NB4 (cell line): ENCODE data around the gene CREB3L2.

ENCODE experiments used
- DNase-seq: peaks from one replicate; pipeline ENCODE4 v3.0.0; 2010; ENCODE audit warnings: low read depth
- H3K4me3 ChIP-seq: one replicate; pipeline ENCODE4 v1.5.1; 2011; ENCODE audit warnings: mild to moderate bottlenecking, low read depth, low read length, moderate library complexity
- MYC ChIP-seq: IDR thresholded peaks from 2 replicates; pipeline ENCODE4 v1.6.1; 2011; ENCODE audit warnings: low read depth, low read length
- POLR2A ChIP-seq: IDR thresholded peaks from 2 replicates; pipeline ENCODE4 v1.6.1; 2011; ENCODE audit warnings: mild to moderate bottlenecking; ENCODE audit not compliant: insufficient read length; ENCODE audit errors: extremely low read depth
- TF ChIP-seq, protein P1 (sequence below): IDR thresholded peaks from 2 replicates; pipeline ENCODE4 v1.6.1; 2011; ENCODE audit warnings: low read depth, low read length
- TF ChIP-seq, protein P2 (sequence below): IDR thresholded peaks from one replicate; pipeline ENCODE4 v1.5.1; 2012; ENCODE audit warnings: low read depth, low read length

CREB3L2 gene

GRCh38 chr7:137981668-137982067, 20.2 kb downstream of the CREB3L2 start:
- TF ChIP-seq, protein P1, sequence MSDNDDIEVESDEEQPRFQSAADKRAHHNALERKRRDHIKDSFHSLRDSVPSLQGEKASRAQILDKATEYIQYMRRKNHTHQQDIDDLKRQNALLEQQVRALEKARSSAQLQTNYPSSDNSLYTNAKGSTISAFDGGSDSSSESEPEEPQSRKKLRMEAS, result no peak
- TF ChIP-seq MYC, result no peak
- no peak for TF ChIP-seq POLR2A
- TF ChIP-seq, protein P2, sequence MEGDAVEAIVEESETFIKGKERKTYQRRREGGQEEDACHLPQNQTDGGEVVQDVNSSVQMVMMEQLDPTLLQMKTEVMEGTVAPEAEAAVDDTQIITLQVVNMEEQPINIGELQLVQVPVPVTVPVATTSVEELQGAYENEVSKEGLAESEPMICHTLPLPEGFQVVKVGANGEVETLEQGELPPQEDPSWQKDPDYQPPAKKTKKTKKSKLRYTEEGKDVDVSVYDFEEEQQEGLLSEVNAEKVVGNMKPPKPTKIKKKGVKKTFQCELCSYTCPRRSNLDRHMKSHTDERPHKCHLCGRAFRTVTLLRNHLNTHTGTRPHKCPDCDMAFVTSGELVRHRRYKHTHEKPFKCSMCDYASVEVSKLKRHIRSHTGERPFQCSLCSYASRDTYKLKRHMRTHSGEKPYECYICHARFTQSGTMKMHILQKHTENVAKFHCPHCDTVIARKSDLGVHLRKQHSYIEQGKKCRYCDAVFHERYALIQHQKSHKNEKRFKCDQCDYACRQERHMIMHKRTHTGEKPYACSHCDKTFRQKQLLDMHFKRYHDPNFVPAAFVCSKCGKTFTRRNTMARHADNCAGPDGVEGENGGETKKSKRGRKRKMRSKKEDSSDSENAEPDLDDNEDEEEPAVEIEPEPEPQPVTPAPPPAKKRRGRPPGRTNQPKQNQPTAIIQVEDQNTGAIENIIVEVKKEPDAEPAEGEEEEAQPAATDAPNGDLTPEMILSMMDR, result no peak
- no peak for DNase-seq
- H3K4me3 ChIP-seq, result no peak overlapping the region

DNA sequence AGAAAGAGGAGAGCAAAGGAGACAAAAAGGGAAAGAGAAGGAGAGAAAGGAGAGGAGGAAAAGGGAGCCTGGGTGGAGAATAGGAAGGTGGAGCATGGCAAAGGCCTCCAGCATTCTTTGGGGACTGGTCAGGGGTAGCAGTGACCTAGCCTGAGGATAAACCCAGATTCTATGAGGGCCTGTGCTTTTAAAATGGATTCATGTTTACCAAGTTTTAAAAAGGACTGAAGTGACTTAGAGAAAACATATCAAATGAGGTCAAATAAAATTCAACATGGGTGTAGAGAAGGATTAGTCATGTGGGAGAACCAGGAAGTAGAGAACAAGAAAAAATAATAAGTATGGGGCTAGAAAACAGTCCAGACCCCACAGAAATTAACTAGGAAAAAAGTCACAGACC, 20.7 kb downstream of the CREB3L2 start:
- TF ChIP-seq POLR2A (no peak), MYC (no peak)
- TF ChIP-seq, protein P2, result no peak
- TF ChIP-seq, protein P1, result no peak
- no peak for DNase-seq
- no peak overlapping the region for H3K4me3 ChIP-seq

- no peak overlapping the region for H3K4me3 ChIP-seq
- DNase-seq, result peak; percentile 53
- TF ChIP-seq, protein P2, result no peak
- TF ChIP-seq MYC, result no peak
- no peak for TF ChIP-seq POLR2A
- TF ChIP-seq, protein P1, result no peak
Measured at GRCh38 chr7:137980308-137980707, 21.6 kb downstream of the CREB3L2 start.

- TF ChIP-seq, protein P2, result no peak
- TF ChIP-seq MYC (no peak), POLR2A (no peak)
- TF ChIP-seq, protein P1, result no peak
- peak; percentile 55 for DNase-seq
- no peak overlapping the region for H3K4me3 ChIP-seq
Measured at GRCh38 chr7:137978464-137979237, 23.2 kb downstream of the CREB3L2 start.

DNA sequence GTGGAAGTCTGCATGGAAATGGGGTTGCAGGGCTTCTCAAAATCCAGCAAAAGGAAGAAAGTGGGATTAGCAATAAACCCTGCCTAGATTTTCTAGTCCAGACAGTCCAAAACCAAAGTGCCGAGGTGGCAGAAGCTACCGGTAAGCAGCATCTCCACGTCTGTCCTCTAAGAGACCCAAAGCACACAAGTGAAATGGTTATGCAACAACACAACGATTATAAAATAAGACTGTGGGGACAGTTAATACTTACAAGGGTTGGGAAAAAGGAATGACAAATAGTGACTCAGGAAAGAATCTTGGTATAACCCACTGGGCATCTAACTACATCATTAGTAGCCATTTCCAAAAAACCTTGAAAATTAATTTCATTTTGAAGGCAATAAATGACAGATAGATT, 24.7 kb downstream of the CREB3L2 start:
- no peak for DNase-seq
- no peak for TF ChIP-seq POLR2A
- TF ChIP-seq MYC, result no peak
- TF ChIP-seq, protein P2, result no peak
- TF ChIP-seq, protein P1, result no peak
- H3K4me3 ChIP-seq, result no peak overlapping the region

DNA sequence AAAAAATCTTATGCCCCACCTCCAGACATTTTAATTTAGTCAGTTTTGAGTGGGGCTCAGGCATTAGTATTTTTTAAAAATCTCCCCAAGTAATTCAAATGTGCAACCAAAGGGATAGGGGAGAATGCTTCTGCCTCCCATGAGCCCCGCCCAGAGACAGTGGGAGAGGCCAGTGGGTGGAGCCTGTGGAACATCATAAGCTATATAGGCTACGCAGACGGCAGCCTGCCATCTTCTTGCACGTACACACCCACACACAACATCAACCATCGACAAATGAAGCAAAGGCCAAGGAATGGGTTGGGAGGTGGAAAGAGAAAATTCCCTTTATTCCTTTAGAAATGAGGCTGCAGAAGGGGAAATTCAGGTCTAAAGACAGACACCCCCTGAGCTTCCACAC, 25.2 kb downstream of the CREB3L2 start:
- no peak overlapping the region for H3K4me3 ChIP-seq
- TF ChIP-seq MYC (no peak), POLR2A (no peak)
- no peak for DNase-seq
